HG03439 (cell line): Measurements from ENCODE around the gene CCNDBP1.

Source experiments
- ATAC-seq: cut with Tn5 transposase; IDR thresholded peaks from one replicate; pipeline ENCODE4 v1.9.1; 2021; ENCODE audit warnings: mild to moderate bottlenecking, moderate library complexity; ENCODE audit not compliant: unreplicated experiment

Gene CCNDBP1

GRCh38 chr15:43243020-43243645 is 57.9 kb downstream of the CCNDBP1 start:
- ATAC-seq = no peak

DNA sequence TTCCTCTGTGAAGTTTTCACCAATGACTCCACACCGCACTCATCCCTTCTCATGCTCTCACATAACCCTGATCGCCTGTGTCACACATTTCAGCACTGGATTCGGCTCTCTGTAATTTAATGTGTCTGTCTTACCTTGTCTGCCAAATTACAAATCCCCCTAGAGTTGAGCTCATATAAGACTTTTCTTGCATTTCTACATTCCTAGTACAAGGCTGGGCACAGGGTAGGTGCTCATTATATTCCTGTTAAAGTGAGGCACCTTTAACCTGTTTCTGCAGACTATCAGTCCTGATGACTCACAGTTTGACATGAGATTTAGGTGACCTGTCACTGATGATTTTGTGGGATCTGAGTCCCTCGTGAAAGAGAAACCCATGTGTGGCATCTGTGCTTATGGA is 58.9 kb downstream of the CCNDBP1 start:
- no peak for ATAC-seq

GRCh38 chr15:43246261-43246774 is 61.1 kb downstream of the CCNDBP1 start:
- no peak for ATAC-seq
